HepG2 (cell line): ENCODE measurements around the gene CHL1. TPM values are rescaled to one million over a fixed set of nuclear protein-coding genes. Genes with fewer than 3 reads are reported as not detected.

Experiments
- ATAC-seq: fragments of 200-7000 bp; cut with Tn5 transposase; 3 replicates; pipeline ENCODE4 v1.9.1; 2020; ENCODE audit warnings: mild to moderate bottlenecking, moderate library complexity
- BruUV-seq: library from RNA; stranded (reverse); fragments of 400-500 nt; replicated peaks from 2 replicates; lab custom pipeline; 2021; lab: Mats Ljungman, UMichigan
- CTCF ChIA-PET: fragments of 300-600 bp; formaldehyde crosslinking; extraction: SDS; loops from one replicate; lab custom pipeline; 2021; ENCODE audit warnings: low total read pairs, inconsistent platforms, low intra/inter-chr PET ratio; lab: Yijun Ruan, JAX
- POLR2A ChIA-PET: fragments of 350-600 bp; sonication (Branson Sonifier 250); formaldehyde crosslinking; loops from one replicate; lab custom pipeline; 2020; ENCODE audit warnings: antibody characterized with exemption, inconsistent platforms; lab: Yijun Ruan, JAX
- DNase-seq: peaks from one replicate; pipeline ENCODE4 v3.0.0-alpha.2; 2015; ENCODE audit warnings: low spot score
- FAIRE-seq: peaks from 3 replicates; lab custom pipeline; 2011; peaks lifted over from hg19 to GRCh38; lab: Jason Lieb, UNC
- H2AFZ ChIP-seq: one replicate; pipeline ENCODE4 v1.6.1; 2011; ENCODE audit warnings: low read length, inconsistent platforms
- H3K27ac ChIP-seq: fragments of 300-600 bp; 3 replicates; pipeline ENCODE4 v1.8.0; 2011; ENCODE audit warnings: mixed run types, mild to moderate bottlenecking, mixed read lengths, low read length, inconsistent platforms; ENCODE audit not compliant: insufficient read depth; ENCODE audit errors: extremely low read length
- H3K27me3 ChIP-seq, 2 experiments: fragments of 200-600 bp in 1 of 2; 2 replicates in 1 of 2; 3 replicates in 1 of 2; pipeline versions ENCODE4 v1.6.0 to v1.8.0; 2011; ENCODE audit warnings: low read length in 2 of 2, mild to moderate bottlenecking in 2 of 2, moderate library complexity in 2 of 2, inconsistent platforms in 1 of 2; ENCODE audit not compliant: insufficient read depth in 2 of 2, control insufficient read depth in 1 of 2
- H3K36me3 ChIP-seq, 2 experiments: fragments of 200-600 bp in 1 of 2; replicated peaks in 1 of 2; 2 replicates in 1 of 2; 3 replicates in 1 of 2; pipeline versions ENCODE4 v1.5.1 to v1.8.0; 2011; ENCODE audit warnings: low read length in 2 of 2, inconsistent platforms in 1 of 2; ENCODE audit not compliant: insufficient read depth in 2 of 2, control insufficient read depth in 1 of 2
- H3K4me1 ChIP-seq: 2 replicates; pipeline ENCODE4 v1.5.1; 2012; ENCODE audit warnings: low read length, inconsistent platforms; ENCODE audit not compliant: insufficient read depth
- H3K4me2 ChIP-seq: 2 replicates; pipeline ENCODE4 v1.6.0; 2011; ENCODE audit warnings: low read depth, low read length, inconsistent platforms
- H3K4me3 ChIP-seq, 3 experiments: fragments of 200-600 bp in 1 of 3; sonication (generic), shearing (Covaris generic) in 1 of 3; replicated peaks in 1 of 3; 2 replicates each; pipeline ENCODE4 v1.5.1; 2011 to 2016; ENCODE audit warnings: low read length in 3 of 3, inconsistent platforms in 2 of 3, low read depth in 2 of 3, mild to moderate bottlenecking in 2 of 3, control low read depth in 1 of 3, mixed read lengths in 1 of 3; ENCODE audit not compliant: insufficient read depth in 1 of 3
- H3K79me2 ChIP-seq: one replicate; pipeline ENCODE4 v1.6.1; 2011; ENCODE audit warnings: low read length, inconsistent platforms; ENCODE audit not compliant: insufficient read depth
- H3K9ac ChIP-seq: 2 replicates; pipeline ENCODE4 v1.6.0; 2011; ENCODE audit warnings: mild to moderate bottlenecking, low read depth, low read length, inconsistent platforms; ENCODE audit not compliant: insufficient read depth
- H3K9me3 ChIP-seq: 2 replicates; pipeline ENCODE4 v1.5.1; 2012; ENCODE audit warnings: mild to moderate bottlenecking, low read length
- H4K20me1 ChIP-seq: 2 replicates; pipeline ENCODE4 v1.6.0; 2011; ENCODE audit warnings: inconsistent platforms, mild to moderate bottlenecking, low read length, moderate library complexity; ENCODE audit not compliant: insufficient read depth
- ATF7 ChIP-seq, 2 experiments: fragments of 450-650 bp in 1 of 2; sonication (generic) in 1 of 2; formaldehyde crosslinking in 1 of 2; IDR thresholded peaks; 2 replicates each; pipeline versions ENCODE4 v1.4.0 to v1.6.1; 2016 to 2020; ENCODE audit warnings: antibody characterized with exemption in 1 of 2, mild to moderate bottlenecking in 1 of 2, missing genetic modification reagents in 1 of 2
- CREB1 ChIP-seq, 2 experiments: fragments of 450-650 bp in 1 of 2; IDR thresholded peaks; 2 replicates each; pipeline ENCODE4 v1.6.1; 2016 to 2017; ENCODE audit warnings: control low read depth in 1 of 2, mild to moderate bottlenecking in 1 of 2, missing compliant biosample characterization in 1 of 2, missing genetic modification characterization in 1 of 2
- MAZ ChIP-seq, 2 experiments: sonication (generic) in 1 of 2; formaldehyde crosslinking in 1 of 2; IDR thresholded peaks; 2 replicates each; pipeline versions ENCODE4 v1.5.0 to v1.6.1; 2012 to 2020; ENCODE audit warnings: low read depth in 2 of 2, mild to moderate bottlenecking in 2 of 2, borderline replicate concordance in 1 of 2, improper control_type of control experiment in 1 of 2, low read length in 1 of 2, missing genetic modification reagents in 1 of 2, moderate library complexity in 1 of 2
- STAT5B ChIP-seq: sonication (generic); formaldehyde crosslinking; IDR thresholded peaks from 2 replicates; pipeline ENCODE4 v1.4.0; 2020; ENCODE audit warnings: missing genetic modification reagents
- U2AF2 ChIP-seq: fragments of 200-400 bp; formaldehyde crosslinking; IDR thresholded peaks from 2 replicates; pipeline ENCODE4 v1.6.1; 2017; ENCODE audit warnings: low read depth, mild to moderate bottlenecking, low read length
- WGBS: methylation state at CpG from one replicate; pipeline ENCODE4 v1.1.6; 2017; ENCODE audit warnings: low lambda C conversion rate; 5-methylcytosine and 5-hydroxymethylcytosine counted together
- in situ Hi-C: cut with HindIII; loops from 2 replicates; pipeline ENCODE4 v1.10.0; 2017; ENCODE audit warnings: low pct_unique_long_range_greater_than_20kb; ENCODE audit not compliant: extremely low pct_ligation_motif_present
- intact Hi-C: fragments of 100-400 bp; cut with micrococcal nuclease; formaldehyde crosslinking; loops from one replicate; pipeline ENCODE4 v1.10.0; 2022; ENCODE audit not compliant: unreplicated experiment
- polyA plus RNA-seq, 8 experiments: library from polyadenylated mRNA; depleted of rRNA in 3 of 8; stranded (reverse) in 7 of 8; unstranded in 1 of 8; fragments of >200 nt; fragmentation: Illumina TruSeq in 4 of 8; extraction: Trizol in 4 of 8; gene quantifications; 2 replicates each; pipeline versions ENCODE4 v1.2.1 to v1.2.3, GENCODE V29; 2011 to 2016; ENCODE audit warnings: low read depth in 4 of 8, missing spikeins in 1 of 8, mixed read lengths in 1 of 8; ENCODE audit not compliant: insufficient read depth in 1 of 8
- total RNA-seq, 5 experiments: library from RNA; depleted of rRNA; stranded (reverse); fragments of >200 nt; fragmentation: Illumina TruSeq; extraction: Trizol; gene quantifications; 2 replicates each; pipeline ENCODE4 v1.2.3, GENCODE V29; 2016; ENCODE audit warnings: low read depth in 1 of 5
- TF ChIP-seq, protein P1 (sequence below): sonication (generic); formaldehyde crosslinking; IDR thresholded peaks from 2 replicates; pipeline ENCODE4 v1.4.0; 2020; ENCODE audit warnings: missing genetic modification reagents

The CHL1 gene
- total and polyA plus RNA-seq, 2 of the 13 experiments (the other 11 are each of a cell fraction or from before 2014, with no cell fraction given) = not detected

DNA sequence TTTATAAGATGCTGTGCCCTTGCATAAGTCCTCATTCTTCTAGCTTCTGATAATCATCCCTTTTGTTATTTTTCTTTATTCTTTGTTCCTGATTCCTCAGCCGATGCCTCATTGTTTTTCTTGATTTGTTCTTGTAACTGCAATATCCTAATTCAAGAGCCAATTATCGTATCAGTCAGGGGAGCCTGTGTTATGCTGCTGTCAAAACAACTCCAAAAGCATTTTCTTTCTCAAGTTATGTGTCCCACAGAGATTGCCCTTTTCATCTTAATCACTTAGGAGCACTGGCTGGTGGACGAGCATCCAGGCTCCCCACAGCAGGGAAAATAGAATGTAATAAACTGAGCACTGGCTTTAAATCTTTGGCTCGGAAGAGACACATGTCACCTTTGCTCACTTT, 207.3 kb downstream of the CHL1 start (continued):
- TF ChIP-seq MAZ (IDR thresholded peaks at IDR 0.05; ENCODE audit: borderline replicate concordance, low read depth, low read length) = no peak
- no peak for TF ChIP-seq MAZ (CRISPR knock-in tag; IDR thresholded peaks at IDR 0.05; ENCODE audit: low read depth)
- TF ChIP-seq STAT5B = no peak
- TF ChIP-seq, all 625 proteins: peak for 0

DNA sequence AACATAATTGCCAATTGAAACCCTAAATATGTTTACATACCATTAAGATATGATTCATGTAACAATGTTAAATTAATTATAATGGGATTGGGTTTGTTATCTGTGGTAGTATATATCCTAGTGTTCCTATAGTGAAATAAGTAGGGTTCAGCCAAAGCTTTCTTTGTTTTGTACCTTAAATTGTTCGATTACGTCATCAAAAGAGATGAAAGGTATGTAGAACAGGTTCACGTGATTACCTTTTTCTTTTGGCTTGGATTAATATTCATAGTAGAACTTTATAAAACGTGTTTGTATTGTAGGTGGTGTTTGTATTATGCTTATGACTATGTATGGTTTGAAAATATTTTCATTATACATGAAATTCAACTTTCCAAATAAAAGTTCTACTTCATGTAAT, 212.4 kb downstream of the CHL1 start:
- Histone ChIP-seq H3K79me2 (no peaks in the 10 kb centered on the region), H3K36me3 (no peaks in the 10 kb centered on the region), H3K27ac (no peak overlapping the region), H3K4me1 (no peaks in the 10 kb centered on the region), H3K27me3 (no peaks in the 10 kb centered on the region), H2AFZ (no peak overlapping the region), H3K4me2 (no peak overlapping the region), H3K4me3 (no peak overlapping the region), H3K9ac (no peak overlapping the region), H3K9me3 (peaks cover 5% of the 10 kb centered on the region; the same call in 1 of the 2 replicates), H4K20me1 (no peaks in the 10 kb centered on the region)
- TF ChIP-seq U2AF2 = no peak
- peak; percentile 89 for TF ChIP-seq ATF7 (IDR thresholded peaks at IDR 0.05)
- TF ChIP-seq ATF7 (CRISPR knock-in tag; IDR thresholded peaks at IDR 0.05) = no peak
- TF ChIP-seq, protein P1, sequence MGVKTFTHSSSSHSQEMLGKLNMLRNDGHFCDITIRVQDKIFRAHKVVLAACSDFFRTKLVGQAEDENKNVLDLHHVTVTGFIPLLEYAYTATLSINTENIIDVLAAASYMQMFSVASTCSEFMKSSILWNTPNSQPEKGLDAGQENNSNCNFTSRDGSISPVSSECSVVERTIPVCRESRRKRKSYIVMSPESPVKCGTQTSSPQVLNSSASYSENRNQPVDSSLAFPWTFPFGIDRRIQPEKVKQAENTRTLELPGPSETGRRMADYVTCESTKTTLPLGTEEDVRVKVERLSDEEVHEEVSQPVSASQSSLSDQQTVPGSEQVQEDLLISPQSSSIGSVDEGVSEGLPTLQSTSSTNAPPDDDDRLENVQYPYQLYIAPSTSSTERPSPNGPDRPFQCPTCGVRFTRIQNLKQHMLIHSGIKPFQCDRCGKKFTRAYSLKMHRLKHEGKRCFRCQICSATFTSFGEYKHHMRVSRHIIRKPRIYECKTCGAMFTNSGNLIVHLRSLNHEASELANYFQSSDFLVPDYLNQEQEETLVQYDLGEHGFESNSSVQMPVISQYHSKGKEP (CRISPR knock-in tag) = no peak
- peak; percentile 61; the same call in 1 of the 2 replicates for TF ChIP-seq CREB1 (IDR thresholded peaks at IDR 0.05)
- TF ChIP-seq CREB1 (CRISPR knock-in tag; IDR thresholded peaks at IDR 0.05) = no peak
- CTCF ChIA-PET = no interaction called here
- intact Hi-C loops = no loop called here
- in situ Hi-C loops = no loop called here
- ATAC-seq (no peak), DNase-seq (no peak), FAIRE-seq (no peak)
- POLR2A ChIA-PET = no interaction called here
- no TSS peak for BruUV-seq
- WGBS = 34% methylated on average over 4 of the region's 4 CpGs
